Caco-2 (cell line): ENCODE results near the gene TMCC1. TPM values are rescaled to one million over a fixed set of nuclear protein-coding genes. Genes with fewer than 3 reads are reported as not detected.

ENCODE experiments used
- BruUV-seq: library from RNA; stranded (reverse); fragments of 400-500 nt; replicated peaks from 2 replicates; lab custom pipeline; 2021; lab: Mats Ljungman, UMichigan
- CTCF ChIA-PET: fragments of 300-600 bp; sonication (Branson Sonifier 250); formaldehyde crosslinking; loops from one replicate; lab custom pipeline; 2022; ENCODE audit warnings: antibody characterized with exemption; lab: Charles Lee
- POLR2A ChIA-PET: fragments of 300-600 bp; sonication (Branson Sonifier 250); formaldehyde crosslinking; loops from one replicate; lab custom pipeline; 2022; ENCODE audit warnings: antibody characterized with exemption; lab: Charles Lee
- DNase-seq, 2 experiments: peaks; one replicate each; pipeline versions ENCODE4 v3.0.0 to v3.0.0-alpha.2; 2020 to 2022
- H3K27me3 ChIP-seq: replicated peaks from 2 replicates; pipeline ENCODE4 v1.6.0; 2011; ENCODE audit warnings: low read length; ENCODE audit not compliant: control insufficient read depth, insufficient read depth
- H3K36me3 ChIP-seq: 2 replicates; pipeline ENCODE4 v1.5.1; 2011; ENCODE audit warnings: low read length; ENCODE audit not compliant: control insufficient read depth, insufficient read depth
- H3K4me1 ChIP-seq: fragments of 250-450 bp; sonication (Bioruptor Pico); 2 replicates; pipeline ENCODE4 v1.5.1; 2020; ENCODE audit warnings: mild to moderate bottlenecking
- H3K4me3 ChIP-seq: 2 replicates; pipeline ENCODE4 v1.5.1; 2011; ENCODE audit warnings: low read depth, mild to moderate bottlenecking, control low read depth, low read length
- H3K9me3 ChIP-seq: fragments of 250-450 bp; sonication (Bioruptor Pico); 2 replicates; pipeline ENCODE4 v1.5.1; 2020; ENCODE audit warnings: mild to moderate bottlenecking, moderate library complexity
- H3K27ac Mint-ChIP-seq: one replicate; pipeline ENCODE4 v1.8.0; 2022; ENCODE audit warnings: mixed read lengths; ENCODE audit not compliant: unreplicated experiment
- H3K27me3 Mint-ChIP-seq: one replicate; pipeline ENCODE4 v1.8.0; 2022; ENCODE audit warnings: mixed read lengths; ENCODE audit not compliant: insufficient read depth, unreplicated experiment
- H3K36me3 Mint-ChIP-seq: one replicate; pipeline ENCODE4 v1.8.0; 2022; ENCODE audit warnings: mild to moderate bottlenecking, mixed read lengths; ENCODE audit not compliant: insufficient read depth, unreplicated experiment
- H3K4me1 Mint-ChIP-seq: one replicate; pipeline ENCODE4 v1.8.0; 2022; ENCODE audit warnings: low read depth, mixed read lengths; ENCODE audit not compliant: unreplicated experiment
- H3K4me3 Mint-ChIP-seq: one replicate; pipeline ENCODE4 v1.8.0; 2022; ENCODE audit warnings: mild to moderate bottlenecking, moderate library complexity, mixed read lengths; ENCODE audit not compliant: unreplicated experiment
- H3K9me3 Mint-ChIP-seq: one replicate; pipeline ENCODE4 v1.8.0; 2022; ENCODE audit warnings: mixed read lengths; ENCODE audit not compliant: unreplicated experiment
- CTCF ChIP-seq, 2 experiments: fragments of 200-600 bp in 1 of 2; IDR thresholded peaks; 1 replicate in 1 of 2; 2 replicates in 1 of 2; pipeline versions ENCODE4 v1.5.1 to v1.8.0; 2011 to 2022; ENCODE audit warnings: antibody characterized with exemption in 1 of 2, control low read depth in 1 of 2, inconsistent platforms in 1 of 2, low read depth in 1 of 2, low read length in 1 of 2, mild to moderate bottlenecking in 1 of 2, moderate library complexity in 1 of 2; ENCODE audit not compliant: insufficient read depth in 1 of 2, severe bottlenecking in 1 of 2, unreplicated experiment in 1 of 2
- intact Hi-C: fragments of 100-400 bp; cut with micrococcal nuclease; formaldehyde crosslinking; loops from one replicate; pipeline ENCODE4 v1.10.0; 2022; ENCODE audit not compliant: unreplicated experiment
- total RNA-seq: library from RNA; stranded (reverse); gene quantifications from 2 replicates; pipeline ENCODE4 v1.2.3, GENCODE V29; 2022

TMCC1 gene
- total RNA-seq, 1 experiment from 2014 or later = 27.8 TPM

- Mint-ChIP-seq H3K36me3 (peaks cover 4% of the 10 kb centered on the region), H3K27me3 (no peaks in the 10 kb centered on the region), H3K9me3 (no peaks in the 10 kb centered on the region), H3K4me3 (no peak overlapping the region), H3K4me1 (peaks cover 9% of the 10 kb centered on the region), H3K27ac (no peak overlapping the region)
- BruUV-seq = no TSS peak
- ChIA-PET POLR2A (no interaction called here), CTCF (no interaction called here)
- Histone ChIP-seq H3K36me3 (no peaks in the 10 kb centered on the region), H3K27me3 (no peaks in the 10 kb centered on the region), H3K4me3 (no peak overlapping the region), H3K4me1 (peaks cover 6% of the 10 kb centered on the region), H3K9me3 (no peaks in the 10 kb centered on the region)
- no peak for DNase-seq
- intact Hi-C loops = no loop called here
- TF ChIP-seq CTCF (IDR thresholded peaks at IDR 0.05; ENCODE audit: insufficient read depth in 1 of 2, low read depth in 1 of 2, low read length in 1 of 2, severe bottlenecking in 1 of 2, unreplicated experiment in 1 of 2) = no peak
Measured at GRCh38 chr3:129766135-129766534, 127.4 kb downstream of the TMCC1 start.

- ChIA-PET CTCF (no interaction called here), POLR2A (no interaction called here)
- no TSS peak for BruUV-seq
- no peaks in the 10 kb centered on the region for H3K9me3 ChIP-seq
- H3K4me3 Mint-ChIP-seq = no peak overlapping the region
- no peaks in the 10 kb centered on the region for H3K27me3 ChIP-seq
- H3K4me1 ChIP-seq = peaks cover 6% of the 10 kb centered on the region
- H3K9me3 Mint-ChIP-seq = no peaks in the 10 kb centered on the region
- peaks cover 6% of the 10 kb centered on the region for H3K36me3 Mint-ChIP-seq
- no peak overlapping the region for H3K27ac Mint-ChIP-seq
- H3K4me3 ChIP-seq = no peak overlapping the region
- peaks cover 9% of the 10 kb centered on the region for H3K4me1 Mint-ChIP-seq
- H3K27me3 Mint-ChIP-seq = no peaks in the 10 kb centered on the region
- intact Hi-C loops = no loop called here
- DNase-seq = no peak
- TF ChIP-seq CTCF (IDR thresholded peaks at IDR 0.05; ENCODE audit: insufficient read depth in 1 of 2, low read depth in 1 of 2, low read length in 1 of 2, severe bottlenecking in 1 of 2, unreplicated experiment in 1 of 2) = no peak
- H3K36me3 ChIP-seq = no peaks in the 10 kb centered on the region
Measured at GRCh38 chr3:129764090-129764489, 129.4 kb downstream of the TMCC1 start.

DNA sequence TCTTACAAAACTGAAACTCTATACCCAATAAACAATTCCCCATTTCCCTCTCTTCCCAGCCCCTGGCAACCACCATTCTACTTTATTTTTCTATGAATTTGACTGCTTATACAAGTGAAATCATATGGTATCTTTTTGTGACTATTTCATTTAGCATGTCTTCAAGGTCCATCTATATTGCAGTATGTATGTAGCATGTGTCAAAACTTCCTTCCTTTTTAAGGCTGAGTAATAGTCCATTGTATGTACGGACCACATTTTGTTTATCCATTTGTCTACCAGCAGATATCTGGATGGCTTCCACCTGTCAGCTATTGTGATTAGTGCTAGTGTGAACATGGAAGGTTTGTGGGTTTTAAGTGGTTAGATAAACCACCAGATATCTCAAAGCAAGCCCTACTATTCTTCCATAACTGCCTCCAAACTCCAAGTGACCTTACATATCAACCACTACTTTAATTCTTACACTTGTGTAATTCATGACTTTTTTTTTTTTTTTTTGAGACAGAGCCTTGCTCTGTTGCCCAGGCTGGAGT lies 134.7 kb downstream of the TMCC1 start:
- Histone ChIP-seq H3K36me3 (no peaks in the 10 kb centered on the region), H3K27me3 (no peaks in the 10 kb centered on the region), H3K4me1 (peaks cover under 1% of the 10 kb centered on the region; the same call in 1 of the 2 replicates), H3K9me3 (peaks cover 6% of the 10 kb centered on the region; the same call in 1 of the 2 replicates), H3K4me3 (no peak overlapping the region)
- TF ChIP-seq CTCF (IDR thresholded peaks at IDR 0.05; ENCODE audit: insufficient read depth in 1 of 2, low read depth in 1 of 2, low read length in 1 of 2, severe bottlenecking in 1 of 2, unreplicated experiment in 1 of 2) = no peak
- no peak overlapping the region for H3K27ac Mint-ChIP-seq
- H3K4me3 Mint-ChIP-seq = no peak overlapping the region
- H3K27me3 Mint-ChIP-seq = no peaks in the 10 kb centered on the region
- H3K9me3 Mint-ChIP-seq = peaks cover 5% of the 10 kb centered on the region
- no peak for DNase-seq
- H3K4me1 Mint-ChIP-seq = peaks cover 7% of the 10 kb centered on the region
- ChIA-PET POLR2A (no interaction called here), CTCF (no interaction called here)
- intact Hi-C loops = no loop called here
- peaks cover 14% of the 10 kb centered on the region for H3K36me3 Mint-ChIP-seq
- BruUV-seq = no TSS peak
